Loucy (cell line): ENCODE data around the gene PKD1L1.

Experiments
- H2AFZ ChIP-seq: fragments of 200-600 bp; sonication (generic); 2 replicates; pipeline ENCODE4 v1.6.0; 2016; ENCODE audit warnings: antibody characterized with exemption, mild to moderate bottlenecking, low read length, moderate library complexity
- H3F3A ChIP-seq: fragments of 200-600 bp; 2 replicates; pipeline ENCODE4 v1.6.0; 2016; ENCODE audit warnings: antibody characterized with exemption, low read depth, mild to moderate bottlenecking
- H3K27me3 ChIP-seq: fragments of 200-600 bp; sonication (generic); 2 replicates; pipeline ENCODE4 v1.6.1; 2014; ENCODE audit warnings: low read length, mild to moderate bottlenecking; ENCODE audit not compliant: insufficient read depth, poor library complexity, severe bottlenecking
- H3K36me3 ChIP-seq: fragments of 200-600 bp; sonication (generic); 2 replicates; pipeline ENCODE4 v1.6.1; 2016; ENCODE audit warnings: low read length; ENCODE audit not compliant: insufficient read depth
- H3K4me1 ChIP-seq: fragments of 200-600 bp; sonication (generic); 2 replicates; pipeline ENCODE4 v1.5.1; 2014; ENCODE audit warnings: low read length, mild to moderate bottlenecking; ENCODE audit not compliant: insufficient read depth, poor library complexity, severe bottlenecking
- H3K4me2 ChIP-seq: fragments of 200-600 bp; sonication (generic); 2 replicates; pipeline ENCODE4 v1.6.0; 2014; ENCODE audit warnings: antibody characterized with exemption, low read length, low read depth, mild to moderate bottlenecking; ENCODE audit not compliant: poor library complexity, severe bottlenecking
- H3K4me3 ChIP-seq: fragments of 200-600 bp; sonication (generic); 2 replicates; pipeline ENCODE4 v1.5.1; 2014; ENCODE audit warnings: low read length, mild to moderate bottlenecking, mixed read lengths; ENCODE audit not compliant: poor library complexity, severe bottlenecking
- H3K79me2 ChIP-seq: fragments of 200-600 bp; sonication (generic); 2 replicates; pipeline ENCODE4 v1.6.1; 2014; ENCODE audit warnings: low read length; ENCODE audit not compliant: insufficient read depth
- H3K9ac ChIP-seq: fragments of 200-600 bp; sonication (generic); 2 replicates; pipeline ENCODE4 v1.6.0; 2014; ENCODE audit warnings: mild to moderate bottlenecking, low read depth, low read length, moderate library complexity; ENCODE audit not compliant: poor library complexity, severe bottlenecking
- H3K9me2 ChIP-seq: fragments of 200-600 bp; sonication (generic); replicated peaks from 2 replicates; pipeline ENCODE4 v1.6.1; 2016; ENCODE audit warnings: low read depth, low read length, mixed read lengths
- H3K9me3 ChIP-seq: fragments of 200-600 bp; sonication (generic); 2 replicates; pipeline ENCODE4 v1.6.1; 2014; ENCODE audit warnings: mild to moderate bottlenecking, antibody characterized with exemption, low read length, low read depth; ENCODE audit not compliant: insufficient read depth
- H4K20me1 ChIP-seq: fragments of 200-600 bp; sonication (generic); 2 replicates; pipeline ENCODE4 v1.6.0; 2014; ENCODE audit warnings: antibody characterized with exemption, low read length, mild to moderate bottlenecking; ENCODE audit not compliant: insufficient read depth, poor library complexity, severe bottlenecking
- EZH2phosphoT487 ChIP-seq: fragments of 200-600 bp; IDR thresholded peaks from 2 replicates; pipeline ENCODE4 v1.6.1; 2018; ENCODE audit warnings: antibody characterized with exemption, mild to moderate bottlenecking, moderate library complexity, borderline replicate concordance
- TF ChIP-seq, protein P1 (sequence below): fragments of 200-600 bp; sonication (generic); conservative IDR thresholded peaks from 2 replicates; pipeline ENCODE4 v1.5.1; 2014; ENCODE audit warnings: mild to moderate bottlenecking, antibody characterized with exemption, low read length

Gene PKD1L1

DNA sequence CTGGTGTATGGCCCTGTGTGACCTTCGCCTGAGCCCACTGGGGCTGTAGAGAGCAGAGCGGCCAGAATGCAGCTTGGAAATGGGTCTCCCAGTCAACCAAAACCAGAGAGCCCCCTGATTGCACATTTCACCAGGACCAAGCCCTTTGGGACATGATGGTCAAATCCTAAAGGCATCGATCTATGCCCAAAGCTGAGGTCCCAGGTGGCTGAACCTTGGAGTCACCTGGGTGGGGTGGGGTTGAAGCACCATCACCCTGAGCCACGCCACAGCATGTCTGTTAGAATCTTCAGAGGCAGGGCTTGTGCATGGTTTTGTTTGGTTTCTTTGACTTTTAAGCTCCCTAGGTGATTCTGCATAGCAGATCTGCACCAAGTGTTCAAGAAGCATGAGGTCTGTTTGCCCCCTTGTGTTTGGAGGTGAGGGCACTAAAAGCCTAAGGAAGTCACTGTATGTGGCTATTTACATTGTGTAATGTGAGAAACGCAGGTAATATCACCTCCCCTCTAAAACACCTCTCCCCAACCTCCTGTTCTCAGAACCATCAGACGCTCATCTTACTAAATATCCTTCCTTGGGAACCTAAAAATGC lies 9.6 kb downstream of the PKD1L1 start:
- H3K9me2 ChIP-seq = no peaks in the 10 kb centered on the region
- H3K9ac ChIP-seq = no peak overlapping the region
- no peaks in the 10 kb centered on the region for H3K4me1 ChIP-seq
- H3K4me3 ChIP-seq = no peak overlapping the region
- no peak overlapping the region for H2AFZ ChIP-seq
- TF ChIP-seq, protein P1, sequence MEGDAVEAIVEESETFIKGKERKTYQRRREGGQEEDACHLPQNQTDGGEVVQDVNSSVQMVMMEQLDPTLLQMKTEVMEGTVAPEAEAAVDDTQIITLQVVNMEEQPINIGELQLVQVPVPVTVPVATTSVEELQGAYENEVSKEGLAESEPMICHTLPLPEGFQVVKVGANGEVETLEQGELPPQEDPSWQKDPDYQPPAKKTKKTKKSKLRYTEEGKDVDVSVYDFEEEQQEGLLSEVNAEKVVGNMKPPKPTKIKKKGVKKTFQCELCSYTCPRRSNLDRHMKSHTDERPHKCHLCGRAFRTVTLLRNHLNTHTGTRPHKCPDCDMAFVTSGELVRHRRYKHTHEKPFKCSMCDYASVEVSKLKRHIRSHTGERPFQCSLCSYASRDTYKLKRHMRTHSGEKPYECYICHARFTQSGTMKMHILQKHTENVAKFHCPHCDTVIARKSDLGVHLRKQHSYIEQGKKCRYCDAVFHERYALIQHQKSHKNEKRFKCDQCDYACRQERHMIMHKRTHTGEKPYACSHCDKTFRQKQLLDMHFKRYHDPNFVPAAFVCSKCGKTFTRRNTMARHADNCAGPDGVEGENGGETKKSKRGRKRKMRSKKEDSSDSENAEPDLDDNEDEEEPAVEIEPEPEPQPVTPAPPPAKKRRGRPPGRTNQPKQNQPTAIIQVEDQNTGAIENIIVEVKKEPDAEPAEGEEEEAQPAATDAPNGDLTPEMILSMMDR = no peak
- TF ChIP-seq EZH2phosphoT487 = no peak
- H3F3A ChIP-seq = no peaks in the 10 kb centered on the region
- no peaks in the 10 kb centered on the region for H3K36me3 ChIP-seq
- H3K27me3 ChIP-seq = no peaks in the 10 kb centered on the region
- H3K4me2 ChIP-seq = no peak overlapping the region
- H3K9me3 ChIP-seq = no peaks in the 10 kb centered on the region
- no peaks in the 10 kb centered on the region for H3K79me2 ChIP-seq
- H4K20me1 ChIP-seq = no peaks in the 10 kb centered on the region

DNA sequence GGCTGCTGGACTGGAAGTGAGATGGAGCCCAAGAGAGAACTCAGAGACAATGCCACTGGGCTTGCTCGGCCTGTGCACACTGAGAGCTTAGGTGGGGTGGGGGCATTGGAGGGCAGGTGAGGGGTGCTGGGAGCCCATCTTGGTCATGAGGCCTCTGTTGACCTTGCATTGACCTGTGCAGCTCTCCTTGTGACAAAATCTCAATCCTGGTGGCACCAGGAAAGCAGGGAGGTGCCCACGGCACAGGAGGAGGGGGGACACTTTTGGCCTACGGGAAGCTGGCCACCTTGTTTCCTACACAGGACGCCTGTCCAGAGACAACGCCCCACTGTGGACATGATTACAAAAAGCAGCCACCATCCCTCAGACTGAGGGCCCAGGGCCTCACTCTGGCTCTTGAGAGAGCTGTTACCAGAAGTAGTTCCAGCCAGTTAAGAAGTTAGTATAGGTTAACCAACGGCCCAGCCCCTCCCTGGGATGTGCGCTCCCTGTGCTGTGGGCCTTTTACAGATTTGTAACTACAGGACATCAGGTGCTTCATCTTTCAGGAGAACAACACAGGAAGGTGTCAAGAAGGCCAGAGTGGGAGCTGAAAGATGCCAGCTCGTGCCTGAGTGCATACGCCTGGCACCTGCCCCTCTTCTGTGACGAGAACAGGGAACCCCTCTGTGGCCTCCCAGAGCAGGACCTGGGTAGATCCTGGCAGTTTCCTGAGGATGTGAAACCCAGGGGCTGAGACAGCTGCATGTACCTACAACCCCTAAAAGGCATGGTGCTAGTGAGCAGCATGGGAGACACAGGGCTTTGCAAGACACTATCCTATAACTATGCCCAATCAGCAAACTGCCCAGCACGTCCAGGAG lies 10.3 kb downstream of the PKD1L1 start:
- Histone ChIP-seq H3K9me2 (no peaks in the 10 kb centered on the region), H3K27me3 (no peaks in the 10 kb centered on the region), H3K79me2 (no peaks in the 10 kb centered on the region), H3K4me2 (no peak overlapping the region), H3K9ac (no peak overlapping the region), H4K20me1 (no peaks in the 10 kb centered on the region), H3K4me3 (no peak overlapping the region), H3K9me3 (no peaks in the 10 kb centered on the region), H3K36me3 (no peaks in the 10 kb centered on the region), H2AFZ (no peak overlapping the region), H3K4me1 (no peaks in the 10 kb centered on the region), H3F3A (no peaks in the 10 kb centered on the region)
- TF ChIP-seq, protein P1 = no peak
- TF ChIP-seq EZH2phosphoT487 = no peak

DNA sequence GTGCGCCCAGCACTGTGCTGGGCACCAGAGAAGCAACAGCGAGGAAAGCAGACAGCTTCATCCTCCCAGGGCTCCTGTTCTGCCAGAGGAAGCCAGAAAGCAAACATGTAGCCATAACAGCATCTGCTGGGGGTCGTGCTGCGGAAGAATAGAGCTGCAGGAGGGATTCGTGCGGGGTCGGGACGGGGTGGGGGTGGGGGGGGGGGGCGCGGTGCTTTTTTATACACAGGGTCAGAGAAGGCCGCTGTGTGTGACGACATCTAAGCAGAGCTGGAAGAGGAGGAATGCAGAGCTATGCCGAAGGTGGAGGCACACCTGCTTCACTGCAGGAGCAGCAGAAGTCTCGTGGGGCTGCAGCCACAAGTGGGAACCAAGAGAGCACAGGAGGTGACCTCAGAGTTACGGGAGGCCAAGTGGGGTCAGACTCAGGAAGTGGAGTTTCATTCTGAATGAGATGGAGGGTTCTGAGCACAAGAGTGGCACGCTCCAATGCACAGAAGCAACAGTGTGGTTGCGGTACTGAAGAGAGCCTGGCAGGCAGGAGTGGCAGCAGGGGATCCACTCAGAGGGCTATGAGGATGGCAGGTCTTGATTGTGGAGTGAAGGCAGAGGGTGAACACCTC lies 11.1 kb downstream of the PKD1L1 start:
- TF ChIP-seq EZH2phosphoT487 = no peak
- TF ChIP-seq, protein P1 = no peak
- Histone ChIP-seq H3K4me3 (no peak overlapping the region), H3K4me2 (no peak overlapping the region), H2AFZ (no peak overlapping the region), H3K9ac (no peak overlapping the region), H3F3A (no peaks in the 10 kb centered on the region), H4K20me1 (no peaks in the 10 kb centered on the region), H3K9me3 (no peaks in the 10 kb centered on the region), H3K79me2 (no peaks in the 10 kb centered on the region), H3K4me1 (no peaks in the 10 kb centered on the region), H3K36me3 (no peaks in the 10 kb centered on the region), H3K9me2 (no peaks in the 10 kb centered on the region), H3K27me3 (no peaks in the 10 kb centered on the region)
